ENCODE data around the gene OR2T6. TPM values are rescaled to one million over a fixed set of nuclear protein-coding genes. Genes with fewer than 3 reads are reported as not detected.

Gene OR2T6
- total RNA-seq, 4 donors from 2014 or later, result not detected

GRCh38 chr1:248361121-248361715 lies 14.3 kb upstream of the OR2T6 start, which contains the start of gene OR2T4:
Gene OR2T4 (plus strand): TSS chr1:248361665. CDS start chr1:248361665, 0 bp downstream.
- WGBS, 2 donors (ENCODE audit: low coverage in 1 of 2), result 29 to 46% methylated on average over 1 to 3 of the region's 3 CpGs
- H3K9me3 ChIP-seq, result peaks cover 3% of the 10 kb centered on the region in 2 donors
- no peak within 1 kb of the TSS for H3K4me3 ChIP-seq
- no peak for DNase-seq
- no peaks in the 10 kb centered on the region for H3K27me3 ChIP-seq
- in situ Hi-C loops (cut with MboI; ENCODE audit: low pct_ligation_motif_present in 1 of 4, low pct_unique_long_range_greater_than_20kb in 1 of 4, low sequenced_read_pairs in 3 of 4), result no loop called here
- TF ChIP-seq CTCF (IDR thresholded peaks at IDR 0.05) (no peak), POLR2AphosphoS5 (IDR thresholded peaks at IDR 0.05) (no peak), POLR2A (IDR thresholded peaks at IDR 0.05) (no peak), EP300 (IDR thresholded peaks at IDR 0.05; ENCODE audit: low read depth) (no peak)
- H3K4me1 ChIP-seq, result no peaks in the 10 kb centered on the region
- no peaks in the 10 kb centered on the region for H3K36me3 ChIP-seq
- intact Hi-C loops (cut with DNase I; ENCODE audit: low total_unique reads), result no loop called here
- no peak within 1 kb of the TSS for H3K27ac ChIP-seq

- in situ Hi-C loops (cut with MboI; ENCODE audit: low pct_ligation_motif_present in 1 of 4, low pct_unique_long_range_greater_than_20kb in 1 of 4, low sequenced_read_pairs in 3 of 4), result no loop called here
- no peak overlapping the region for H3K4me3 ChIP-seq
These were observed 8.9 kb upstream of the OR2T6 start for GRCh38 chr1:248366609-248367008.

GRCh38 chr1:248372394-248372793 lies 3.2 kb upstream of the OR2T6 start:
- H3K27ac ChIP-seq, result no peak overlapping the region
- in situ Hi-C loops (cut with MboI; ENCODE audit: low pct_ligation_motif_present in 1 of 4, low pct_unique_long_range_greater_than_20kb in 1 of 4, low sequenced_read_pairs in 3 of 4) (no loop called here), intact Hi-C loops (cut with DNase I; ENCODE audit: low total_unique reads) (no loop called here)
- 67 to 82% methylated on average over 3 to 5 of the region's 5 CpGs for WGBS, 2 donors (ENCODE audit: low coverage in 1 of 2)
- no peak for DNase-seq
- TF ChIP-seq POLR2A (IDR thresholded peaks at IDR 0.05) (no peak), POLR2AphosphoS5 (IDR thresholded peaks at IDR 0.05) (no peak), EP300 (IDR thresholded peaks at IDR 0.05; ENCODE audit: low read depth) (no peak), CTCF (IDR thresholded peaks at IDR 0.05) (no peak)
- no peaks in the 10 kb centered on the region for H3K4me1 ChIP-seq
- H3K36me3 ChIP-seq, result no peaks in the 10 kb centered on the region
- H3K27me3 ChIP-seq, result no peaks in the 10 kb centered on the region
- H3K9me3 ChIP-seq, result no peaks in the 10 kb centered on the region
- no peak overlapping the region for H3K4me3 ChIP-seq

More at GRCh38 chr1:248366609-248367008, 8.9 kb upstream of the OR2T6 start:
- H3K27ac ChIP-seq, result no peak overlapping the region
- TF ChIP-seq POLR2A (IDR thresholded peaks at IDR 0.05), result no peak
- TF ChIP-seq EP300 (IDR thresholded peaks at IDR 0.05; ENCODE audit: low read depth), result no peak
- no peak for TF ChIP-seq POLR2AphosphoS5 (IDR thresholded peaks at IDR 0.05)
- intact Hi-C loops (cut with DNase I; ENCODE audit: low total_unique reads), result no loop called here
- peaks cover 3% of the 10 kb centered on the region in 2 donors for H3K9me3 ChIP-seq
- no peaks in the 10 kb centered on the region for H3K36me3 ChIP-seq
- DNase-seq, result no peak
- H3K27me3 ChIP-seq, result no peaks in the 10 kb centered on the region
- no peaks in the 10 kb centered on the region for H3K4me1 ChIP-seq

- TF ChIP-seq EP300 (IDR thresholded peaks at IDR 0.05; ENCODE audit: low read depth) (no peak), POLR2A (IDR thresholded peaks at IDR 0.05) (no peak), CTCF (IDR thresholded peaks at IDR 0.05) (no peak), POLR2AphosphoS5 (IDR thresholded peaks at IDR 0.05) (no peak)
- in situ Hi-C loops (cut with MboI; ENCODE audit: low pct_ligation_motif_present in 1 of 4, low pct_unique_long_range_greater_than_20kb in 1 of 4, low sequenced_read_pairs in 3 of 4) (no loop called here), intact Hi-C loops (cut with DNase I; ENCODE audit: low total_unique reads) (no loop called here)
- Histone ChIP-seq H3K27me3 (no peaks in the 10 kb centered on the region), H3K36me3 (no peaks in the 10 kb centered on the region), H3K4me3 (no peak overlapping the region), H3K4me1 (no peaks in the 10 kb centered on the region), H3K9me3 (no peaks in the 10 kb centered on the region), H3K27ac (no peak overlapping the region)
- WGBS, 2 donors (ENCODE audit: low coverage in 1 of 2), result 81% methylated on average over 4 of the region's 4 CpGs; no CpG with 5 or more reads in 1 of the 2 donors
- no peak for DNase-seq
These were observed 1.8 kb upstream of the OR2T6 start for GRCh38 chr1:248373761-248374160.

GRCh38 chr1:248376916-248377315 lies 1.4 kb downstream of the OR2T6 start:
- H3K9me3 ChIP-seq, result no peaks in the 10 kb centered on the region
- in situ Hi-C loops (cut with MboI; ENCODE audit: low pct_ligation_motif_present in 1 of 4, low pct_unique_long_range_greater_than_20kb in 1 of 4, low sequenced_read_pairs in 3 of 4) (no loop called here), intact Hi-C loops (cut with DNase I; ENCODE audit: low total_unique reads) (no loop called here)
- 66 to 74% methylated on average over 3 of the region's 3 CpGs for WGBS, 2 donors (ENCODE audit: low coverage in 1 of 2)
- no peaks in the 10 kb centered on the region for H3K4me1 ChIP-seq
- TF ChIP-seq POLR2AphosphoS5 (IDR thresholded peaks at IDR 0.05) (no peak), POLR2A (IDR thresholded peaks at IDR 0.05) (no peak), EP300 (IDR thresholded peaks at IDR 0.05; ENCODE audit: low read depth) (no peak), CTCF (IDR thresholded peaks at IDR 0.05) (no peak)
- H3K36me3 ChIP-seq, result no peaks in the 10 kb centered on the region
- H3K4me3 ChIP-seq, result no peak overlapping the region
- H3K27me3 ChIP-seq, result no peaks in the 10 kb centered on the region
- DNase-seq, result no peak
- H3K27ac ChIP-seq, result no peak overlapping the region

All from transverse colon (tissue), 4 donors.